MCF 10A (cell line): ENCODE measurements around the gene SLC35D3. TPM values are rescaled to one million over a fixed set of nuclear protein-coding genes. Genes with fewer than 3 reads are reported as not detected.

Experiments
- BruUV-seq: library from RNA; stranded (reverse); fragments of 400-500 nt; replicated peaks from 2 replicates; lab custom pipeline; 2021; lab: Mats Ljungman, UMichigan
- CTCF ChIA-PET: fragments of 300-600 bp; sonication (Branson Sonifier 250); formaldehyde crosslinking; extraction: SDS; loops from one replicate; lab custom pipeline; 2021; ENCODE audit warnings: antibody characterized with exemption, inconsistent platforms; lab: Yijun Ruan, JAX
- POLR2A ChIA-PET: fragments of 300-600, 350-650 bp; sonication (Branson Sonifier 250); formaldehyde crosslinking; extraction: SDS; loops from one replicate; lab custom pipeline; 2020; ENCODE audit warnings: antibody characterized with exemption, inconsistent platforms; lab: Yijun Ruan, JAX
- DNase-seq: peaks from one replicate; pipeline ENCODE4 v3.0.0-alpha.2; 2018; ENCODE audit not compliant: unreplicated experiment
- H3K27ac Mint-ChIP-seq: one replicate; pipeline ENCODE4 v1.8.0; 2022; ENCODE audit warnings: mild to moderate bottlenecking, low read depth, mixed read lengths; ENCODE audit not compliant: unreplicated experiment
- H3K27me3 Mint-ChIP-seq: one replicate; pipeline ENCODE4 v1.8.0; 2022; ENCODE audit warnings: mixed read lengths; ENCODE audit not compliant: insufficient read depth, unreplicated experiment
- H3K36me3 Mint-ChIP-seq: one replicate; pipeline ENCODE4 v1.8.0; 2022; ENCODE audit warnings: mild to moderate bottlenecking, moderate library complexity, mixed read lengths; ENCODE audit not compliant: insufficient read depth, unreplicated experiment
- H3K4me1 Mint-ChIP-seq: one replicate; pipeline ENCODE4 v1.8.0; 2022; ENCODE audit warnings: mixed read lengths; ENCODE audit not compliant: insufficient read depth, unreplicated experiment
- H3K4me3 Mint-ChIP-seq: one replicate; pipeline ENCODE4 v1.8.0; 2022; ENCODE audit warnings: mild to moderate bottlenecking, moderate library complexity, mixed read lengths; ENCODE audit not compliant: unreplicated experiment
- H3K9me3 Mint-ChIP-seq: one replicate; pipeline ENCODE4 v1.8.0; 2022; ENCODE audit warnings: mixed read lengths; ENCODE audit not compliant: unreplicated experiment
- intact Hi-C: fragments of 100-400 bp; cut with micrococcal nuclease; formaldehyde crosslinking; loops from 2 replicates; pipeline ENCODE4 v1.14.1; 2022
- total RNA-seq: library from RNA; stranded (reverse); gene quantifications from 2 replicates; pipeline ENCODE4 v1.2.3, GENCODE V29; 2022
- TF ChIP-seq, protein P1 (sequence below): fragments of 200-600 bp; IDR thresholded peaks from one replicate; pipeline ENCODE4 v1.8.0; 2022; ENCODE audit warnings: antibody characterized with exemption, mild to moderate bottlenecking; ENCODE audit not compliant: unreplicated experiment

SLC35D3 gene
- total RNA-seq, 1 experiment from 2014 or later, result not detected

DNA sequence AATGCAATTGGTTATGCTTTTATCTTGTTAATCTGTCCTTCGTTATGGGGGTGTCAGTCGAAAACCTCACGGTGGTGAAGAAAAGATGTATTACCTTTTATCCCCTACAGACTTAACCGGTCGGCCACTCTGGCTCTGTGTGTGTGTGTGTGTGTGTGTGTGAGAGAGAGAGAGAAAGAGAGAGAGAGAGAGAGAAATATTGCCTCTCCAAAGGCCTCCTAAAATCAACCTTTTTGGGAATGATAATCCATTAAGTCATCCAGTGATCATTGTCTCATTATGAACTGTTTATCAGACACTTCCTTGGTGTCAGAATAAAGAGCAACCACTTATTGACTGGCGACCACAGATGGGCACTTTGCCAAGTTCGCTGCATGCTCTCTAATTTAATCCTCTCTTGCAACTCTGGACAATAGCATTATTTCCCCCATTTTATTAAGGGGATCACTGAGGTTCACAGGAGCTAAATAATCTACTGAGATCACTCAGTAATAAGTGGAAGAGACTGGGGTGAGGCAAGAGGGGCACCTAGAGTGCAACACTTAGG is 30.7 kb downstream of the SLC35D3 start:
- CTCF ChIA-PET, result no interaction called here
- Mint-ChIP-seq H3K9me3 (no peaks in the 10 kb centered on the region), H3K4me3 (no peak overlapping the region)

DNA sequence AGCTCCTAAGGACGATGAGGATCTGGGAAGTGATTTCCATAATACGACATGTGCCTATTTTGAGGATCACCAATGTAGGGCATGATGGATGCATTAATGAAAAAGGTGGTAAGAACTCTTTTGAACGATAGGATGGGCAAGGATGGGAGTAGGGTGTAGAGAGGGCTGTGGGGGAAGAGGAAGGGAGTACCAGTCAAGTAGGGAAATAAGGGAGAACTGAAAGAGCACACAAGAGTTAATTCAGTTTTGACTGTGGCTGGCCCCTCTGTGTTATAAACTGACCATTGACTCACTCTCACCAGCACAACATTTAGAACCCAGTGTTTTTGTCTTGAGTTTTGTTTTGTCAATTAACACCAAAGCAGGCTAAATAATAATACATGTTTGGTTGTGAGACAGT is 33.0 kb downstream of the SLC35D3 start:
- intact Hi-C loops, result no loop called here
- Mint-ChIP-seq H3K4me1 (no peaks in the 10 kb centered on the region), H3K9me3 (no peaks in the 10 kb centered on the region), H3K36me3 (no peaks in the 10 kb centered on the region), H3K27me3 (no peaks in the 10 kb centered on the region), H3K4me3 (no peak overlapping the region), H3K27ac (no peak overlapping the region)
- BruUV-seq, result no TSS peak
- TF ChIP-seq, protein P1, sequence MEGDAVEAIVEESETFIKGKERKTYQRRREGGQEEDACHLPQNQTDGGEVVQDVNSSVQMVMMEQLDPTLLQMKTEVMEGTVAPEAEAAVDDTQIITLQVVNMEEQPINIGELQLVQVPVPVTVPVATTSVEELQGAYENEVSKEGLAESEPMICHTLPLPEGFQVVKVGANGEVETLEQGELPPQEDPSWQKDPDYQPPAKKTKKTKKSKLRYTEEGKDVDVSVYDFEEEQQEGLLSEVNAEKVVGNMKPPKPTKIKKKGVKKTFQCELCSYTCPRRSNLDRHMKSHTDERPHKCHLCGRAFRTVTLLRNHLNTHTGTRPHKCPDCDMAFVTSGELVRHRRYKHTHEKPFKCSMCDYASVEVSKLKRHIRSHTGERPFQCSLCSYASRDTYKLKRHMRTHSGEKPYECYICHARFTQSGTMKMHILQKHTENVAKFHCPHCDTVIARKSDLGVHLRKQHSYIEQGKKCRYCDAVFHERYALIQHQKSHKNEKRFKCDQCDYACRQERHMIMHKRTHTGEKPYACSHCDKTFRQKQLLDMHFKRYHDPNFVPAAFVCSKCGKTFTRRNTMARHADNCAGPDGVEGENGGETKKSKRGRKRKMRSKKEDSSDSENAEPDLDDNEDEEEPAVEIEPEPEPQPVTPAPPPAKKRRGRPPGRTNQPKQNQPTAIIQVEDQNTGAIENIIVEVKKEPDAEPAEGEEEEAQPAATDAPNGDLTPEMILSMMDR, result no peak
- ChIA-PET POLR2A (interaction anchor here (0.7 kb wide), 1 partner anchor 14 kb away, joined by 3 read pairs; no protein-coding TSS in a partner anchor), CTCF (interaction anchor here (0.5 kb wide), 1 partner anchor 1615 kb away, joined by 4 read pairs; no protein-coding TSS in a partner anchor)
- DNase-seq, result no peak

More for the DNA sequence above, 30.7 kb downstream of the SLC35D3 start:
- intact Hi-C loops, result no loop called here
- H3K36me3 Mint-ChIP-seq, result no peaks in the 10 kb centered on the region
- no peaks in the 10 kb centered on the region for H3K27me3 Mint-ChIP-seq
- H3K27ac Mint-ChIP-seq, result no peak overlapping the region
- POLR2A ChIA-PET, result no interaction called here
- TF ChIP-seq, protein P1, result no peak
- no peaks in the 10 kb centered on the region for H3K4me1 Mint-ChIP-seq
- no TSS peak for BruUV-seq
- DNase-seq, result no peak

DNA sequence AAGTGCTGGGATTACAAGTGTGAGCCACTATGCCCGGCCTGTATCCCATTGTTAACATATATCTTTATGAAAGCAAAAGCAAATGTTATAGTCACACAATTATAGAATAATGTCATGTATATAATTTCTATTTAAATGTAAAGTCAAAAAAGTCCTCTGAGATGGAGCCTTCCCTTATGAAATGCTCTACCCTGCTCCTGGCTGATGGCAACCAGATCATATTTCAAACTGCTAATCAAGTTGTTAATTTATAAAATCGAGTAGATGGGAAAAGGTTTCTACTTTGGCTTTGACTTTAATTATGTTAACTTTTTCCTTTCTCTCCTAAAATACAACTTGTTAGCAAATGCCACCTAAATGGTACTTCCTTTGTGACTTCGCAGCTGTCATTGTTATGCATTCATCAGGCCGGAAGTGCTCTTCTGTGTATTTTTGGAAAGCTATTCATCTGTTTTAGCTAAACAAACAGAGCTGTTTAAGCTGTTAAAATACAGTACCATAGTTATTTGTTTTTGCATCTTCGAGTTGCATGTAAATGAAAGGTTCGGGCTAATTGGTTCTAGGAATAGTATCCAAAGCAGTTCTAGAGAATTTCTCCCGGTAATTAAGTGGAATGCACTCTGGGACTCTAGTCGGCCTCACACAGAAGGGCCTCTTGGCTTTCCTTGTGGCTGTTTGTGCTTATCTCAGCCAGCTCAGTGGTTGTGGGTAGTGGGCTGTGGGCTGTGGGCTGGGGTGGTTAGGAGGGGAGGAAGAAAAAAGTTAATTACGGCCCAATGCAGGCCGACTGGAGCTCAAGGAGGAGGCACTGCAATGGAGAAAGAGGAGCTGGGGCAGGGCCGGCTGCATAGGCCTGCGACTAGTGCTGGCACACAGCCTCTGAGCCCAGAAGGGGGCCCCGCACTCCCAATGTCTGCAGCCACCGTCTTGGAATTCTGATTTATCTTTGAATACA is 34.8 kb downstream of the SLC35D3 start:
- Mint-ChIP-seq H3K4me3 (no peak overlapping the region), H3K9me3 (no peaks in the 10 kb centered on the region), H3K4me1 (no peaks in the 10 kb centered on the region), H3K27ac (no peak overlapping the region), H3K36me3 (no peaks in the 10 kb centered on the region), H3K27me3 (no peaks in the 10 kb centered on the region)
- ChIA-PET POLR2A (interaction anchor here (0.5 kb wide), 1 partner anchor 12 kb away, joined by 5 read pairs; no protein-coding TSS in a partner anchor), CTCF (interaction anchor here (0.6 to 1.3 kb wide), 3 partner anchors 11 to 108 kb away, joined by 3 to 5 read pairs (median 3); no protein-coding TSS in a partner anchor)
- BruUV-seq, result no TSS peak
- no peak for DNase-seq
- intact Hi-C loops, result no loop called here
- TF ChIP-seq, protein P1, result no peak

DNA sequence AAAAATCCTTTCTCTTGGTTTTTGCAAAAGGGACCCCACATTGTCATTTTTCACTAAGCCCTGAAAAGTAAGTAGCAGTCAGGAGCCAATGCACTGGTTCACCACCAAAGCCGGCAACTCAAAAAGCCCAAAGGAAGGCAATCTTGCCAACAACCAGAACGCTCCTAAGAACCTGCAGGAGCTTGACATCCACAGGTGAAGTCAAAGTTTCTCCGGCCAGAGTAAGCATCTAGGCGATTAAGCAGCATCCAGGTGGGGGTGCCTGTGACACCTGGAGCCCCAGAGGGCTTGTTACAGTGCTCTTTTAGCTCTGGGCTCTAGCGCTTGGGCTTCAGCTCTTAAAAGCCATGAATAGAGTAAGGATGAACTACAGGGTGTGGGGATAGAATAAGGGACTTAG is 36.1 kb downstream of the SLC35D3 start:
- BruUV-seq, result no TSS peak
- H3K27me3 Mint-ChIP-seq, result no peaks in the 10 kb centered on the region
- H3K36me3 Mint-ChIP-seq, result no peaks in the 10 kb centered on the region
- intact Hi-C loops, result no loop called here
- POLR2A ChIA-PET, result no interaction called here
- H3K4me3 Mint-ChIP-seq, result no peak overlapping the region
- CTCF ChIA-PET, result no interaction called here
- H3K9me3 Mint-ChIP-seq, result no peaks in the 10 kb centered on the region
- no peak for DNase-seq
- no peak overlapping the region for H3K27ac Mint-ChIP-seq
- TF ChIP-seq, protein P1, result no peak
- no peaks in the 10 kb centered on the region for H3K4me1 Mint-ChIP-seq
